Lower leg skin (tissue), 4 donors: ENCODE data around the gene SEC14L5. TPM values are rescaled to one million over a fixed set of nuclear protein-coding genes. Genes with fewer than 3 reads are reported as not detected.
A peak's percentile ranks its signal among the peaks of the same experiment; 100 is the strongest.

Experiments
- DNase-seq, 2 donors: peaks; one replicate each; pipeline ENCODE4 v3.0.0-alpha.2; 2019; ENCODE audit warnings: low spot score in 2 of 2
- H3K4me3 ChIP-seq: fragments of 200-600 bp; sonication (generic); 2 replicates; pipeline ENCODE4 v1.5.1; 2017; ENCODE audit warnings: mild to moderate bottlenecking, low read depth; ENCODE audit not compliant: poor library complexity, severe bottlenecking
- POLR2A ChIP-seq, 2 donors: fragments of 450-650 bp; IDR thresholded peaks; one replicate each; pipeline ENCODE4 v1.6.1; 2016 to 2017; ENCODE audit warnings: antibody characterized with exemption in 2 of 2, mild to moderate bottlenecking in 1 of 2, moderate library complexity in 1 of 2
- WGBS, 2 donors: methylation state at CpG; one replicate each; pipeline ENCODE4 v1.1.5; 2018; 5-methylcytosine and 5-hydroxymethylcytosine counted together
- intact Hi-C: fragments of 100-400 bp; cut with DNase I; formaldehyde crosslinking; loops from one replicate; pipeline ENCODE4 v1.15.0; 2023; ENCODE audit warnings: low total_unique reads
- total RNA-seq, 4 donors: library from RNA; depleted of rRNA; stranded (reverse); fragments of >200 nt; gene quantifications; one replicate each; pipeline ENCODE4 v1.1.0, GENCODE V29; 2016
- TF ChIP-seq, protein P1 (sequence below), 3 donors: fragments of 450-650 bp; IDR thresholded peaks; one replicate each; pipeline ENCODE4 v1.5.1; 2016; ENCODE audit warnings: antibody characterized with exemption in 3 of 3, mild to moderate bottlenecking in 3 of 3, moderate library complexity in 2 of 3

Gene SEC14L5
- total RNA-seq, 4 donors from 2014 or later = 0.91 to 2.6 (median 1.3) TPM

DNA sequence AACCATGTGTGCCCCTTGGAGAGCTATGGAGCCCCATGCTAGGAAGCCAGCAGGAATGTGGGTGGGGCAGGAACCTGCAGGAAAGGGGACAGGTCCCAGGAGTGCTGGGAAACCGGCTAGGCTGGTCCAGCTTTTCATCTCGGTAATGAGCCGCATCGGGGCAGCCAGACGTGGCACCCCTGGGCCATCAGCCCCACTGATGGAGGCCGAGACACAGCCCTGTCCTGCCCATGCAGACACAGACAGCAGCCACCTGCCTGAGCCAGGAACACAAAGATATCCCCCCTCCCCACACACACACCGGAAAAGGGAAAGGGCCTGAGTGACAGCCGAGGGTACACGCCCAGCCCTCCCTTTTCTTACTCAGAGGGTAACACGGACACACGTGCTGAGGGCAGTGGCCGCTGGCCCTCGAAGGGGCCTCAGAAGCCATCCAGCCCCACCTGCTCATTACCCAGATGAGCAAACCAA, 39.3 kb upstream of the SEC14L5 start:
- intact Hi-C loops = no loop called here
- H3K4me3 ChIP-seq = no peak overlapping the region
- 25 to 36% methylated on average over 9 to 13 of the region's 13 CpGs for WGBS, 2 donors
- peak in 1 of 2 donors; percentile 38 for DNase-seq
- TF ChIP-seq POLR2A (IDR thresholded peaks at IDR 0.05) = no peak
- TF ChIP-seq, protein P1, sequence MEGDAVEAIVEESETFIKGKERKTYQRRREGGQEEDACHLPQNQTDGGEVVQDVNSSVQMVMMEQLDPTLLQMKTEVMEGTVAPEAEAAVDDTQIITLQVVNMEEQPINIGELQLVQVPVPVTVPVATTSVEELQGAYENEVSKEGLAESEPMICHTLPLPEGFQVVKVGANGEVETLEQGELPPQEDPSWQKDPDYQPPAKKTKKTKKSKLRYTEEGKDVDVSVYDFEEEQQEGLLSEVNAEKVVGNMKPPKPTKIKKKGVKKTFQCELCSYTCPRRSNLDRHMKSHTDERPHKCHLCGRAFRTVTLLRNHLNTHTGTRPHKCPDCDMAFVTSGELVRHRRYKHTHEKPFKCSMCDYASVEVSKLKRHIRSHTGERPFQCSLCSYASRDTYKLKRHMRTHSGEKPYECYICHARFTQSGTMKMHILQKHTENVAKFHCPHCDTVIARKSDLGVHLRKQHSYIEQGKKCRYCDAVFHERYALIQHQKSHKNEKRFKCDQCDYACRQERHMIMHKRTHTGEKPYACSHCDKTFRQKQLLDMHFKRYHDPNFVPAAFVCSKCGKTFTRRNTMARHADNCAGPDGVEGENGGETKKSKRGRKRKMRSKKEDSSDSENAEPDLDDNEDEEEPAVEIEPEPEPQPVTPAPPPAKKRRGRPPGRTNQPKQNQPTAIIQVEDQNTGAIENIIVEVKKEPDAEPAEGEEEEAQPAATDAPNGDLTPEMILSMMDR (IDR thresholded peaks at IDR 0.05) = no peak

DNA sequence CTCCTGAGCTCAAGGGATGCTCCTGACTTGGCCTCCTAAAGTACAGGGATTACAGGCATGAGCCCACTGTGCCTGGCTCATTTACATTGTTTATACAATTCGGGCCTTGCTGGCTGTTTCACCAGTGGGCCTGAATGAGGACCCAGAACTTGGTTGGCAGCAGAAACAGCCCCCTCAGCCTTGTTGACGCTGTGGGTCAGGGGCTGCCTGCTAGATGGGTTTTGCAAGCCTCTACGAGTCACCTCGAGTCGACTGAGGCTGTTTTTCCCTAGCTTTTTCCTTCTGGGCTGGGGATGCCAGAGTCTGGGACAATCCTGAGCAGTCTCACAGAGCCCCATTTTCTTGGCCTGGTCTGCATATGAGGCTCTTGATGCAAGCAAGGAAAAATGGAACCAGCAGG, 37.3 kb upstream of the SEC14L5 start:
- H3K4me3 ChIP-seq = no peak overlapping the region
- intact Hi-C loops = no loop called here
- no peak for DNase-seq
- WGBS, 2 donors = 80 to 90% methylated on average over 5 of the region's 5 CpGs
- no peak for TF ChIP-seq POLR2A (IDR thresholded peaks at IDR 0.05)

DNA sequence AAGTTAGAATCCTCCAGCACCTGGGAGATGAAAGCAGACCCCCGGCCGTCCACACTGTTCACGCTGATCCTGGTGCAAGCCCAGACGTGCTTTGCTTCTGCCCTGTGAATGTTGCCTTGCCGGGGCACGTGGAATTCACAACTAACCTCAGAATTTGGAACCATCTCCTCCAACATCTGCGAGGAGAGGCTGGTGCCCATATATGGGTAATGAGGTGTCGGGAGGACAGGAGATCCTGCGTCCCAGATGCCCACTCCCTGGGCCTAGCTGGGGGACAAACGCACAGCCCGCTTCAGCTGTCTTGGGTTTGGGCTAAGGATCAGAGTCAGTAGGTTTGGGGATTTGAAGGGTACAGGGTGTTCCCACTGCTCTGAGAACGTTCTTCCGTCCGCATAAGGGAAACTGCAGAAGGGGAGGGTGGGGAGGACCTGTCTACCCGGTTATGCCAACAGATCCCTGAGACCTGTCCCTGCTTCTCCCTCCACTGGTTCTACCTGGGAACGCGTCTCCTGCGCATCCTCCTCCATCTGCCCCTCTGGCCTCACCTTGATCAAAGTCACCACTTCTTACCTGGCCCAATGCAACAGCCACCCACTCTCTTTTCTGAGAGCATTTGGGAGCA, 35.3 kb upstream of the SEC14L5 start:
- intact Hi-C loops = no loop called here
- DNase-seq = no peak
- H3K4me3 ChIP-seq = no peak overlapping the region
- WGBS, 2 donors = 40 to 49% methylated on average over 17 to 18 of the region's 18 CpGs
- TF ChIP-seq, protein P1 (IDR thresholded peaks at IDR 0.05) = no peak
- no peak for TF ChIP-seq POLR2A (IDR thresholded peaks at IDR 0.05)

DNA sequence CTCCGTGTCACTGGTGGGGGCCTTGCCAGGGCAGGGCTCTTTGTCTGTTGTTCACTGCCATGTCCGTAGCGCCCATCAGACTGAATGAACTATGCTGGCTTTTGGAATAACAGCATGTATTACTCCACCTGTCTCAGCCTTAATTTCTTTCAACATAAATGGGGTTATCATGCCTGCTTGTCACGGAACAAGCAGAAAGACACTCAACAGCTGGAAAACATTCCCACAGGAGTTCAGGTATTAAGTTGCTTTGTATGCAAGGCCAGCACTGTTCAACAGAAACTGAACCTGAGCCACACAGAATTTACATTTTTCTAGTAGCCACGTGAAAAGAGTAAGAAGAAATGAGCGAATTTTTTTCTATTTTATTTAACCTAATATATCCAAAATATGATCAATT, 34.3 kb upstream of the SEC14L5 start:
- H3K4me3 ChIP-seq = no peak overlapping the region
- no peak for DNase-seq
- TF ChIP-seq, protein P1 (IDR thresholded peaks at IDR 0.05) = no peak
- intact Hi-C loops = no loop called here
- WGBS, 2 donors = 64 to 65% methylated on average over 6 of the region's 6 CpGs

DNA sequence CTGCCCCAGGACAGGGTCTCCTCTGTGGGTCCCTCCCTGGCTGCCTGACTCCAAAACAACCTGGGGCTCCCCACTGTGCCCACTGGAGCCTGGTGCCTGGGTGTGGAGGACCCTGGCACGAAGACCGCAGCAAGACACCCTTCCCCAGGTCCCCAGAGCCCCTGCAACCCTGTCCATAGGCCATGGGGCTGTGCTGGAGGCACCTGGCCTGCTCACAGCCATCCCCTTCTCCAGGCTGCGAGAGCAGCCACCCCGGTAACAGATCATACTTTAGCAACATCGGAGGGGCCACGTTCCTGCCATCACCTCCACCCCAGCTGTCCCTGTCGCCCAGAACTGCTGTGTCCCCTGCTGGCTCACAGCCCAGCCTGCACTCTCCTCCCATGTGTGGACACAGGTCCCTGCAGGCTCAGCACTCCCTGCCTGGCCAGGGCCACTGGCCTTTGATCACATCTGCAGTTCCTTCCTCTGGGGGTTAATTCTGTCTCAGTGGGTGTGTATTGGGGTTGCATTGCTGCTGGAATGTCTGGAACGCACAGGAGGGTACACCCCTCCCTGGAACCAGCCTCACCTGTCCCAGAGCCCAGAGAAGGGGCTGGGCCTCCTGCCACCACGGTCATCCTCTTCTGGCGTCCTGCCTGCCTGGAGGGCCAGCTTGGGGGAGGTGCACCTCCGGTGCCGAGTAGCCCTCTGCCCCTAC, 33.4 kb upstream of the SEC14L5 start:
- WGBS, 2 donors = 46 to 49% methylated on average over 10 to 12 of the region's 12 CpGs
- intact Hi-C loops = no loop called here
- no peak for DNase-seq
- TF ChIP-seq, protein P1 (IDR thresholded peaks at IDR 0.05) = no peak
- no peak for TF ChIP-seq POLR2A (IDR thresholded peaks at IDR 0.05)
- no peak overlapping the region for H3K4me3 ChIP-seq

DNA sequence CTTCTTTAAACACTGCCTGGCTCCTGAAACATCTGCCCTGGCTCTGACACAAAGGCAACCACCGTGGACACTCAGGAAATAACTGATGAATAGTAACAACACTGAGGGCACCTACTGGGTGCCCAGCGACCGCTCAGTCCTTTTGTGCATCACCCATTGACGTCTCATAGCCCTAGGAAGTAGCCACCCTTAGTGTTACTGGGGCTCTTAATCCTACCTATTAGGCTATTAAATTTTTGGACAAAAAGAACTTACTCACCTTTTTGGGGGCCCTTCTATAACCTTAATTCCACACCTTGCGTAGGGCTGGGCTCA, 32.9 kb upstream of the SEC14L5 start:
- no peak overlapping the region for H3K4me3 ChIP-seq

More for the DNA sequence above, 32.9 kb upstream of the SEC14L5 start:
- intact Hi-C loops = no loop called here
- 61 to 65% methylated on average over 5 of the region's 5 CpGs for WGBS, 2 donors
- DNase-seq = no peak
- TF ChIP-seq, protein P1 (IDR thresholded peaks at IDR 0.05) = no peak
- no peak for TF ChIP-seq POLR2A (IDR thresholded peaks at IDR 0.05)
